Measurements from ENCODE around the gene BGN.

The BGN gene

GRCh38 chrX:153496590-153496959 lies 1.8 kb downstream of the BGN start:
- no peak for TF ChIP-seq CTCF (IDR thresholded peaks at IDR 0.05; ENCODE audit: control insufficient read depth, extremely low read depth, insufficient read depth)
- no peak for DNase-seq (ENCODE audit: low read depth)
- no peak overlapping the region for H3K4me3 ChIP-seq (ENCODE audit: low read depth, low read length)

- no peak overlapping the region for H3K4me3 ChIP-seq (ENCODE audit: low read depth, low read length)
- DNase-seq (ENCODE audit: low read depth) = no peak
- no peak for TF ChIP-seq CTCF (IDR thresholded peaks at IDR 0.05; ENCODE audit: control insufficient read depth, extremely low read depth, insufficient read depth)
Observed at GRCh38 chrX:153498453-153498852, 3.7 kb downstream of the BGN start.

GRCh38 chrX:153499341-153499740 lies 4.6 kb downstream of the BGN start:
- DNase-seq (ENCODE audit: low read depth) = no peak
- no peak for TF ChIP-seq CTCF (IDR thresholded peaks at IDR 0.05; ENCODE audit: control insufficient read depth, extremely low read depth, insufficient read depth)
- no peak overlapping the region for H3K4me3 ChIP-seq (ENCODE audit: low read depth, low read length)

- H3K4me3 ChIP-seq (ENCODE audit: low read depth, low read length) = no peak overlapping the region
- no peak for TF ChIP-seq CTCF (IDR thresholded peaks at IDR 0.05; ENCODE audit: control insufficient read depth, extremely low read depth, insufficient read depth)
- DNase-seq (ENCODE audit: low read depth) = no peak
Observed at GRCh38 chrX:153499876-153500275, 5.1 kb downstream of the BGN start.

- TF ChIP-seq CTCF (IDR thresholded peaks at IDR 0.05; ENCODE audit: control insufficient read depth, extremely low read depth, insufficient read depth) = no peak
Observed at GRCh38 chrX:153500676-153501280, 6.0 kb downstream of the BGN start.

GRCh38 chrX:153501530-153501929 lies 6.8 kb downstream of the BGN start:
- no peak for TF ChIP-seq CTCF (IDR thresholded peaks at IDR 0.05; ENCODE audit: control insufficient read depth, extremely low read depth, insufficient read depth)
- no peak for DNase-seq (ENCODE audit: low read depth)
- H3K4me3 ChIP-seq (ENCODE audit: low read depth, low read length) = no peak overlapping the region

More at GRCh38 chrX:153500676-153501280, 6.0 kb downstream of the BGN start:
- DNase-seq (ENCODE audit: low read depth) = no peak
- no peak overlapping the region for H3K4me3 ChIP-seq (ENCODE audit: low read depth, low read length)

- DNase-seq (ENCODE audit: low read depth) = no peak
- H3K4me3 ChIP-seq (ENCODE audit: low read depth, low read length) = no peak overlapping the region
- TF ChIP-seq CTCF (IDR thresholded peaks at IDR 0.05; ENCODE audit: control insufficient read depth, extremely low read depth, insufficient read depth) = no peak
Observed at GRCh38 chrX:153502131-153502530, 7.4 kb downstream of the BGN start.

All from LNCaP clone FGC (cell line).